ENCODE measurements around the gene PTPN12. TPM values are rescaled to one million over a fixed set of nuclear protein-coding genes. Genes with fewer than 3 reads are reported as not detected.
"Not testable (repeated sequence)": the region's sequence is repeated elsewhere in the genome, so short reads cannot be mapped to it uniquely, and the experiment has no call there.

The PTPN12 gene
- 10 to 100 TPM; 14.3 to 39.1 (median 21.9) TPM for polyA plus RNA-seq
- long read RNA-seq, donor 1, transcript PTPN12-201 (18 exons, 3,406 nt) = major isoform, 6 of 88 reads
- long read RNA-seq, donor 1, partial matches to known transcripts = 80 of 88 reads
- long read RNA-seq, donor 1, other reads (novel, unspliced or antisense) = 0 of 88 reads
- long read RNA-seq, donor 2, partial matches to known transcripts = 0 of 1 reads
- long read RNA-seq, donor 2, other reads (novel, unspliced or antisense) = 0 of 1 reads
- long read RNA-seq, donor 3, partial matches to known transcripts = 12 of 12 reads
- long read RNA-seq, donor 3, other reads (novel, unspliced or antisense) = 0 of 12 reads
- long read RNA-seq, donor 4 = 0 reads
- long read RNA-seq, donor 5 = 0 reads
- long read RNA-seq, donor 6, partial matches to known transcripts = 18 of 20 reads
- long read RNA-seq, donor 6, other reads (novel, unspliced or antisense) = 0 of 20 reads
- long read RNA-seq, donor 7, partial matches to known transcripts = 28 of 31 reads
- long read RNA-seq, donor 7, other reads (novel, unspliced or antisense) = 0 of 31 reads
- long read RNA-seq, donor 8 = 0 reads
- long read RNA-seq, donor 9 = 0 reads
- long read RNA-seq, donor 10, partial matches to known transcripts = 10 of 14 reads
- long read RNA-seq, donor 10, other reads (novel, unspliced or antisense) = 0 of 14 reads

DNA sequence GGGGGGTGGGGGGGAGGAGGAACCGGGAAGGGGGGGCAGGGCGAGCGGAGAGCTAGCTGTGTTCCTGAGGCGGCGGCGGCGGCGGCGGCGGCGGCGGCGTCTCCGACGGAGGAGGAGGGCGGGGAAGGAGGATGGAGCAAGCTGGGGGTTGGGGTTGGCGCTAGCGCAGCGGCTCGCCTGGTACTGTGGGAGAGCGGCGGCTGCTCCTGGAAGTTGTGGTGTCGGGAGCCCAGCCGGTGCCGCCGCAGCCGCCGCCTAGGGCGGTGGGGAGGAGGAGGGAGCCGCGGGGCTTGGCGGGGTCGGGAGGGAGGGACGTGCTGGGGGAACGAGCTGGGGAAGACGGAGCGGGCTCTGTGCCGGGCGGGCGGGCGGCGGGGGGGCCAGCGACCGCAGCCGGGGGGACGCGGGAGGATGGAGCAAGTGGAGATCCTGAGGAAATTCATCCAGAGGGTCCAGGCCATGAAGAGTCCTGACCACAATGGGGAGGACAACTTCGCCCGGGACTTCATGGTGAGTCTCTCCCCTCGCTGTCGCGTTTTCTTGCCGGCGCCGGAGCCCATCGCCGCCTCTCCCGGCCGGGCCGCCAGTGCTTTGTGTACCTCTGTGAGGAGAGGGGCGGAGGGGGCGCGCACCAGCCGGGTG lies at the start of gene PTPN12:
PTPN12 (plus strand) TSS at position 160 of the 642 bp plus-strand sequence; CDS start at position 412, 252 bp downstream.
- Histone ChIP-seq H3K27me3 (ENCODE audit: control insufficient read depth in 3 of 3, insufficient read depth in 3 of 3, low read length in 3 of 3) (no peaks in the 10 kb centered on the region), H3K27ac (ENCODE audit: low read depth in 1 of 3, low read length in 2 of 3) (peak within 1 kb of the TSS; percentile 92 to 98 (median 94)), H3K4me1 (ENCODE audit: control insufficient read depth in 3 of 3, insufficient read depth in 2 of 3, low read depth in 1 of 3, low read length in 2 of 3) (peaks cover 0 to 16% (median 11%) of the 10 kb centered on the region in 3 donors), H3K36me3 (ENCODE audit: control insufficient read depth in 3 of 3, insufficient read depth in 2 of 3, low read depth in 1 of 3, low read length in 3 of 3) (no peaks in the 10 kb centered on the region), H3K9me3 (ENCODE audit: control insufficient read depth in 2 of 2, insufficient read depth in 1 of 2, low read depth in 1 of 2, low read length in 1 of 2) (peaks cover 0 to 7% of the 10 kb centered on the region in 2 donors), H3K4me3 (ENCODE audit: low read depth in 1 of 3, low read length in 3 of 3) (peak within 1 kb of the TSS; percentile 86 to 95 (median 92))
- 0 to 1% (median 1%) methylated on average over 28 to 64 of the region's 64 CpGs for WGBS, 3 donors
- DNase-seq (peak in 1 of 2 donors; percentile 70), FAIRE-seq (no peak)

DNA sequence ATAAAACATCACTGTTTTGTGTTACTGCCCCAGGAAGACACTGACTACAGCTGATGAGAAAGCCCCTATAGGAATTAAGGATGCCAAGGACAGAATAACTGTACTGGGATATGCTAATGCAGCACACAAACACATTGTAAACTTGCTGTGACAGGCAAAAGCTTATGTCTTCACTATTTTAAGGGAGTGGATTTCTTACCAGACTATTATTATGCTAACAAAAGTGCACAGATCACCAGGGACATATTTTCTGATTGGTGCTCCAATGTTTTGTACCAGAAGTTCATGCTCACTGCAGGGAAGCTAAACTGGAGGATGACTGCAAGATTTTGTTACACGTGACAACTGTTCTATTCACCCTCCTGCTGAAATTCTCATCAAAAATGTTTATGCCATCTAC lies 48.1 kb upstream of the PTPN12 start:
- Histone ChIP-seq H3K27me3 (ENCODE audit: control insufficient read depth in 3 of 3, insufficient read depth in 3 of 3, low read length in 3 of 3) (no peaks in the 10 kb centered on the region), H3K27ac (ENCODE audit: low read depth in 1 of 3, low read length in 2 of 3) (no peak overlapping the region), H3K4me3 (ENCODE audit: low read depth in 1 of 3, low read length in 3 of 3) (no peak overlapping the region), H3K36me3 (ENCODE audit: control insufficient read depth in 3 of 3, insufficient read depth in 2 of 3, low read depth in 1 of 3, low read length in 3 of 3) (no peaks in the 10 kb centered on the region), H3K4me1 (ENCODE audit: control insufficient read depth in 3 of 3, insufficient read depth in 2 of 3, low read depth in 1 of 3, low read length in 2 of 3) (no peaks in the 10 kb centered on the region), H3K9me3 (ENCODE audit: control insufficient read depth in 2 of 2, insufficient read depth in 1 of 2, low read depth in 1 of 2, low read length in 1 of 2) (peaks cover 0 to 4% of the 10 kb centered on the region in 2 donors)
- WGBS, 3 donors = 71 to 92% (median 83%) methylated on average over 1 of the region's 1 CpG
- no peak for FAIRE-seq
- no peak for DNase-seq

DNA sequence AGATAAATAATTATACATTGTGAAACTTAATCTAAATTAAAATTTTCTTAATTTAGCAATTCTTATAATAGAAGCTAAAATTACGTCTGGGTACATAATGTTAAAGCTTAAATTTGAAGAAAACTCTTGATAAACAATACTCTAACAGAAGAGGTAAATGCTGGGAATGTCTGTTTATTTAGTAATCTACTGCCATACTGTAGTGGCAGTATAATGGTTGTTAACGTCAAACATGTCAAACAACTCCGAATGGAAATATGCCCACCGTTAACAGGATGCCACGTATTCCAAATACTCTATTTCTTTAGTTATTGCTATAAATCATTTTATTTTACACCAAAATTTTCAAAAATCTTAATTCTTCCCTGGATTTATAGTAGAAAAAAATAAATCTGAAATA lies 40.0 kb upstream of the PTPN12 start:
- FAIRE-seq (peak; percentile 23), DNase-seq (no peak)
- Histone ChIP-seq H3K27ac (ENCODE audit: low read depth in 1 of 3, low read length in 2 of 3) (no peak overlapping the region), H3K27me3 (ENCODE audit: control insufficient read depth in 3 of 3, insufficient read depth in 3 of 3, low read length in 3 of 3) (no peaks in the 10 kb centered on the region), H3K4me3 (ENCODE audit: low read depth in 1 of 3, low read length in 3 of 3) (no peak overlapping the region), H3K4me1 (ENCODE audit: control insufficient read depth in 3 of 3, insufficient read depth in 2 of 3, low read depth in 1 of 3, low read length in 2 of 3) (no peaks in the 10 kb centered on the region), H3K9me3 (ENCODE audit: control insufficient read depth in 2 of 2, insufficient read depth in 1 of 2, low read depth in 1 of 2, low read length in 1 of 2) (peaks cover 0 to 14% of the 10 kb centered on the region in 2 donors), H3K36me3 (ENCODE audit: control insufficient read depth in 3 of 3, insufficient read depth in 2 of 3, low read depth in 1 of 3, low read length in 3 of 3) (no peaks in the 10 kb centered on the region)
- 81 to 93% (median 84%) methylated on average over 5 of the region's 5 CpGs for WGBS, 3 donors

DNA sequence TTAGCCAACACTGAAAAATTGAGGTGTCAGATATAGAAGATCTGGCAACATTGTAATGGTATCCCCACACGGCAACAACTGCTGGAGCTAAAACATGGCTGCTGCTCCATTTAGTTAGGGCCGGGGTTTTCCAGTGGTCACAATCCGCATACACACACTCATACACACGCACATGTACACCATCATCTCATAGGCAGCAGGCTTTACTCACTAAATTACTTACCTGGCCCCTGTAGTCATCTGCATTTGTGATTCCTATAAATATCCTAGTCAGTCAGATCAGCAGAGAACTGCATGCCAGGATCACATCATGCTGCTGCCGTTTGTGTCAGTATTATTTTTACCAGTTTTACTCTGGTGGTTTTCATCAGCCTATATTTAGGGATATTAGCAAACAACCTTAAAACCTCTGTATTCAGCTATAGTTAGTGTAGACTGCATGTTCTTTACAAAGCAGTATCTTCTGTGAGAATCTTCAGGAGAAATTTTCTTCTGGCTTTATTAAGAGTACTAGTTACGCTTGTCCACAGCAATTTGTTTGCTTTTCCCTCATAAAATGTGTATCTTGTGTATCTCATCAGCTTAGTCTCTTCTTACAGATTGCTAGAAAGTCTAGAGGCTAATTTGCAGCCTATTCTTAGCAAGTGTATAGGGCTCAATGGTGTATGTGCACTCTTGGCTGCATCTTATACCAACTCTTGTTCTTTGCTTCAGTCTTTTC lies 38.3 kb upstream of the PTPN12 start:
- Histone ChIP-seq H3K36me3 (ENCODE audit: control insufficient read depth in 3 of 3, insufficient read depth in 2 of 3, low read depth in 1 of 3, low read length in 3 of 3) (no peaks in the 10 kb centered on the region), H3K4me3 (ENCODE audit: low read depth in 1 of 3, low read length in 3 of 3) (no peak overlapping the region), H3K9me3 (ENCODE audit: control insufficient read depth in 2 of 2, insufficient read depth in 1 of 2, low read depth in 1 of 2, low read length in 1 of 2) (peaks cover 0 to 12% of the 10 kb centered on the region in 2 donors), H3K27me3 (ENCODE audit: control insufficient read depth in 3 of 3, insufficient read depth in 3 of 3, low read length in 3 of 3) (no peaks in the 10 kb centered on the region), H3K4me1 (ENCODE audit: control insufficient read depth in 3 of 3, insufficient read depth in 2 of 3, low read depth in 1 of 3, low read length in 2 of 3) (no peaks in the 10 kb centered on the region), H3K27ac (ENCODE audit: low read depth in 1 of 3, low read length in 2 of 3) (no peak overlapping the region)
- DNase-seq (no peak), FAIRE-seq (no peak)
- 85 to 87% (median 85%) methylated on average over 6 of the region's 6 CpGs for WGBS, 3 donors

DNA sequence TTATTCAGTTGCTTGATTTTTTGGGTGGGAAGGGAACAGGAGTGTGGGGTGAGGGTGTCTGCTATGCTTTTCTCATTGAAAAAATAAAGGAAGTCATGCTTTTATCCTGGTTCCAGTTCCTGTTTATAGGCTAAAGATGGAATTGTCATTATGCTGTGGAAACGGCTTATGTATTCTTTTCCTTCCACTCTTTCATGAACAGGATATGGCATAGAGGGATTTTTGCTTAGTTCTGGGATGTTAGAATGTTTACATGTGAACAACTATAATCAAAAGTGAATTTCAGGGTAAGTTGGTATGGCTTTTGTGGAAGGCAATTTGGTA lies 35.9 kb upstream of the PTPN12 start:
- H3K9me3 ChIP-seq (ENCODE audit: control insufficient read depth in 2 of 2, insufficient read depth in 1 of 2, low read depth in 1 of 2, low read length in 1 of 2) = no peaks in the 10 kb centered on the region
- no peak for DNase-seq
- 50 to 76% (median 71%) methylated on average over 1 of the region's 1 CpG for WGBS, 3 donors

DNA sequence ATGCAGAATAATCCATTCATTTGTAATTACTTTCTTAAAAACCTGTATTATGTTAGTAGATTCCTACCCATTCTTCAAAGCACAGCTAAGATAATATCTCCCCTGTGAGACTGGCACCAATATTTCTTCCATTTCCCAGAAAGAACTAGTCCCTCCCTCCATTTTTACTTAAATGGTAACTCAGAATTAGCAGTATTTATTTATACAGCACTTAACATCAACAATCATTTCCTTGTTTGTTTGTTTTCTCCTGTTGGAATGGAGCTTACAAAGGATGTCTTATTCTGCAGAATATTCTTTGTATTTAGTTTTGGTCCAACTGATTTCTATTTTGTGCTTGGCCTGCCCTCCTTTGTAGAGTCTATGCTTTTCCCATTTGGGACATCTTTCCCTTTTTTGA lies 32.1 kb upstream of the PTPN12 start:
- H3K4me3 ChIP-seq (ENCODE audit: low read depth in 1 of 3, low read length in 3 of 3) = no peak overlapping the region
- no peak for FAIRE-seq
- no peaks in the 10 kb centered on the region for H3K36me3 ChIP-seq (ENCODE audit: control insufficient read depth in 3 of 3, insufficient read depth in 2 of 3, low read depth in 1 of 3, low read length in 3 of 3)
- H3K9me3 ChIP-seq (ENCODE audit: control insufficient read depth in 2 of 2, insufficient read depth in 1 of 2, low read depth in 1 of 2, low read length in 1 of 2) = no peaks in the 10 kb centered on the region
- no peaks in the 10 kb centered on the region for H3K27me3 ChIP-seq (ENCODE audit: control insufficient read depth in 3 of 3, insufficient read depth in 3 of 3, low read length in 3 of 3)
- H3K4me1 ChIP-seq (ENCODE audit: control insufficient read depth in 3 of 3, insufficient read depth in 2 of 3, low read depth in 1 of 3, low read length in 2 of 3) = no peaks in the 10 kb centered on the region
- no peak for DNase-seq
- H3K27ac ChIP-seq (ENCODE audit: low read depth in 1 of 3, low read length in 2 of 3) = no peak overlapping the region

More for the DNA sequence above, 35.9 kb upstream of the PTPN12 start:
- FAIRE-seq = no peak
- Histone ChIP-seq H3K4me1 (ENCODE audit: control insufficient read depth in 3 of 3, insufficient read depth in 2 of 3, low read depth in 1 of 3, low read length in 2 of 3) (no peaks in the 10 kb centered on the region), H3K27me3 (ENCODE audit: control insufficient read depth in 3 of 3, insufficient read depth in 3 of 3, low read length in 3 of 3) (no peaks in the 10 kb centered on the region), H3K27ac (ENCODE audit: low read depth in 1 of 3, low read length in 2 of 3) (no peak overlapping the region), H3K4me3 (ENCODE audit: low read depth in 1 of 3, low read length in 3 of 3) (no peak overlapping the region), H3K36me3 (ENCODE audit: control insufficient read depth in 3 of 3, insufficient read depth in 2 of 3, low read depth in 1 of 3, low read length in 3 of 3) (no peaks in the 10 kb centered on the region)

DNA sequence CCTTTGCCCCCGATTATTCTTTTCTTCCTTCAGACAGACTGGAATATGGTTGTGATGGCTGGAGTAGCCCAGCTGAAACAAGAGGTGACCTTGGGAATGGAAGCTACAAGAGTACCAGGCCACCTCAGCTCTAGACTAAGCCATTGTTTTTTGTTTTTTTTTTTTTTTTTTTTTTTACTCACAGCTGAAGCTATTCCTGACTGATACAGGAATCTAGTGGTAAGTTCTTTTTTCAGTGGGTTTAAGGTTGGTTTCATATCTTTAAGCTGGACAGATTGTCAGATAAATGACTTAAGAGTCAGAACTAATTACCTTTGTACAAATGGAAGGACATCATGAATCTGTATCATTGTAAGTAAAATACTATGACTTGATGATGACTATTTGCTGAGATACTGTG lies 30.2 kb upstream of the PTPN12 start:
- WGBS, 3 donors = 94 to 100% (median 96%) methylated on average over 1 of the region's 1 CpG
- DNase-seq = no peak

DNA sequence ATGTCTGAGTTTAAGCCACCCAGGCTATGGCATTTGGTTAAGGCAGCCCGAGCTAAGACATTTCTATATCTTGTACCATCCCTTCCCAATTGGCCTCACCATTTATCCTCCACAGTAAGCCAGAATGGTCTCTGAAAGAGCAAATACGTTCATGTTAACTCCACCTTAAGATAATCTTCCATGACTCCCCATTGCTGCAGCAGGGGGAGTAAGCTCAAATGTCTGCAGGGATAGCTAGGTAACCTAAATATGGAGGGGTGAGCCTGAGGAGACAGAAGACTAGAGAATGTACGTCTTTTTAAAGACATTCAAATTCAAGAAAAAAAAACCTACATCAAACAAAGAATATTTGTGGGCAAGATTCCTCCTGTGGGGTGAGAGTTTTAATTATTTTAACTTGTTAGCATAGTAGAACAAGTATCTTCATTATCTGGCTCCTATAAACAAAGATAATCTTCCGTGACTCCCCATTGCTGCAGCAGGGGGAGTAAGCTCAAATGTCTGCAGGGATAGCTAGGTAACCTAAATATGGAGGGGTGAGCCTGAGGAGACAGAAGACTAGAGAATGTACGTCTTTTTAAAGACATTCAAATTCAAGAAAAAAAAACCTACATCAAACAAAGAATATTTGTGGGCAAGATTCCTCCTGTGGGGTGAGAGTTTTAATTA lies 24.0 kb upstream of the PTPN12 start:
- 76 to 81% (median 78%) methylated on average over 3 of the region's 5 CpGs for WGBS, 3 donors
- not testable (repeated sequence) for H3K4me1 ChIP-seq (ENCODE audit: control insufficient read depth in 3 of 3, insufficient read depth in 2 of 3, low read depth in 1 of 3, low read length in 2 of 3); H3K9me3 ChIP-seq (ENCODE audit: control insufficient read depth in 2 of 2, insufficient read depth in 1 of 2, low read depth in 1 of 2, low read length in 1 of 2); FAIRE-seq; DNase-seq; H3K27me3 ChIP-seq (ENCODE audit: control insufficient read depth in 3 of 3, insufficient read depth in 3 of 3, low read length in 3 of 3); H3K36me3 ChIP-seq (ENCODE audit: control insufficient read depth in 3 of 3, insufficient read depth in 2 of 3, low read depth in 1 of 3, low read length in 3 of 3); H3K27ac ChIP-seq (ENCODE audit: low read depth in 1 of 3, low read length in 2 of 3); H3K4me3 ChIP-seq (ENCODE audit: low read depth in 1 of 3, low read length in 3 of 3)

More for the DNA sequence above, 30.2 kb upstream of the PTPN12 start:
- Histone ChIP-seq H3K27ac (ENCODE audit: low read depth in 1 of 3, low read length in 2 of 3) (no peak overlapping the region), H3K4me3 (ENCODE audit: low read depth in 1 of 3, low read length in 3 of 3) (no peak overlapping the region), H3K4me1 (ENCODE audit: control insufficient read depth in 3 of 3, insufficient read depth in 2 of 3, low read depth in 1 of 3, low read length in 2 of 3) (no peaks in the 10 kb centered on the region), H3K36me3 (ENCODE audit: control insufficient read depth in 3 of 3, insufficient read depth in 2 of 3, low read depth in 1 of 3, low read length in 3 of 3) (no peaks in the 10 kb centered on the region), H3K9me3 (ENCODE audit: control insufficient read depth in 2 of 2, insufficient read depth in 1 of 2, low read depth in 1 of 2, low read length in 1 of 2) (no peaks in the 10 kb centered on the region), H3K27me3 (ENCODE audit: control insufficient read depth in 3 of 3, insufficient read depth in 3 of 3, low read length in 3 of 3) (no peaks in the 10 kb centered on the region)
- no peak for FAIRE-seq

Data from small intestine (tissue), 16 donors.